SK-N-SH treated with all-trans-retinoic acid at 6 μM for 48 hours (cell line): Measurements from ENCODE around the gene NUMB.

Source experiments
- ATAC-seq: fragments of 200-7000 bp; cut with Tn5 transposase; 3 replicates; pipeline ENCODE4 v1.9.1; 2020; ENCODE audit warnings: mild to moderate bottlenecking, moderate library complexity
- ARNTL ChIP-seq: fragments of 450-650 bp; formaldehyde crosslinking; IDR thresholded peaks from 2 replicates; pipeline ENCODE4 v1.5.0; 2020; ENCODE audit warnings: low read depth, mild to moderate bottlenecking, moderate library complexity, borderline replicate concordance
- BACH2 ChIP-seq: fragments of 250-450 bp; sonication (Bioruptor Pico); IDR thresholded peaks from 2 replicates; pipeline ENCODE4 v1.9.0; 2021; ENCODE audit warnings: mild to moderate bottlenecking, borderline replicate concordance
- CREB5 ChIP-seq: fragments of 250-450 bp; sonication (Bioruptor Pico); IDR thresholded peaks from 2 replicates; pipeline ENCODE4 v1.5.1; 2020; ENCODE audit warnings: low read depth, mild to moderate bottlenecking, moderate library complexity
- CSDC2 ChIP-seq: fragments of 250-450 bp; sonication (Bioruptor Pico); IDR thresholded peaks from 2 replicates; pipeline ENCODE4 v1.5.0; 2020; ENCODE audit warnings: mild to moderate bottlenecking, moderate library complexity
- CSRNP3 ChIP-seq: fragments of 250-450 bp; sonication (Bioruptor Pico); IDR thresholded peaks from 2 replicates; pipeline ENCODE4 v1.5.1; 2021; ENCODE audit warnings: mild to moderate bottlenecking, moderate library complexity
- ESRRG ChIP-seq: fragments of 250-450 bp; sonication (Bioruptor Pico); IDR thresholded peaks from 2 replicates; pipeline ENCODE4 v1.6.1; 2021; ENCODE audit warnings: mild to moderate bottlenecking
- GLIS3 ChIP-seq: fragments of 250-450 bp; sonication (Bioruptor Pico); IDR thresholded peaks from 2 replicates; pipeline ENCODE4 v1.5.0; 2020; ENCODE audit warnings: mild to moderate bottlenecking, moderate library complexity
- ISL1 ChIP-seq: fragments of 250-450 bp; sonication (Bioruptor Pico); IDR thresholded peaks from 2 replicates; pipeline ENCODE4 v2.1.2; 2022; ENCODE audit warnings: mild to moderate bottlenecking, moderate library complexity
- OSR1 ChIP-seq: fragments of 250-450 bp; sonication (Bioruptor Pico); IDR thresholded peaks from 2 replicates; pipeline ENCODE4 v1.8.0; 2022; ENCODE audit warnings: moderate library complexity, mild to moderate bottlenecking, inconsistent platforms
- PATZ1 ChIP-seq: fragments of 250-450 bp; sonication (Bioruptor Pico); IDR thresholded peaks from 2 replicates; pipeline ENCODE4 v1.8.0; 2020; ENCODE audit warnings: mild to moderate bottlenecking, moderate library complexity, borderline replicate concordance
- PPARA ChIP-seq: fragments of 250-450 bp; sonication (Bioruptor Pico); IDR thresholded peaks from 2 replicates; pipeline ENCODE4 v1.5.0; 2020; ENCODE audit warnings: mild to moderate bottlenecking, borderline replicate concordance
- RARB ChIP-seq: fragments of 250-450 bp; sonication (Bioruptor Pico); IDR thresholded peaks from 2 replicates; pipeline ENCODE4 v1.8.0; 2021; ENCODE audit warnings: mild to moderate bottlenecking, moderate library complexity
- SNAI2 ChIP-seq: fragments of 250-450 bp; sonication (Bioruptor Pico); IDR thresholded peaks from 2 replicates; pipeline ENCODE4 v1.5.0; 2020; ENCODE audit warnings: mild to moderate bottlenecking, moderate library complexity
- TCF4 ChIP-seq: fragments of 250-450 bp; sonication (Bioruptor Pico); IDR thresholded peaks from 2 replicates; pipeline ENCODE4 v1.8.0; 2021; ENCODE audit warnings: mild to moderate bottlenecking, moderate library complexity, borderline replicate concordance
- TOX ChIP-seq: fragments of 250-450 bp; sonication (Bioruptor Pico); IDR thresholded peaks from 2 replicates; pipeline ENCODE4 v1.8.0; 2021; ENCODE audit warnings: mild to moderate bottlenecking, moderate library complexity, borderline replicate concordance
- TSHZ2 ChIP-seq: fragments of 250-450 bp; sonication (Bioruptor Pico); IDR thresholded peaks from 2 replicates; pipeline ENCODE4 v1.5.0; 2020; ENCODE audit warnings: mild to moderate bottlenecking, moderate library complexity
- ZC3H10 ChIP-seq: fragments of 250-450 bp; sonication (Bioruptor Pico); IDR thresholded peaks from 2 replicates; pipeline ENCODE4 v1.5.1; 2021; ENCODE audit warnings: mild to moderate bottlenecking, moderate library complexity
- ZFP3 ChIP-seq: fragments of 250-450 bp; sonication (Bioruptor Pico); IDR thresholded peaks from 2 replicates; pipeline ENCODE4 v1.5.0; 2020; ENCODE audit warnings: mild to moderate bottlenecking, moderate library complexity
- ZFP30 ChIP-seq: fragments of 450-650 bp; formaldehyde crosslinking; IDR thresholded peaks from 2 replicates; pipeline ENCODE4 v1.5.0; 2022; ENCODE audit warnings: mild to moderate bottlenecking, moderate library complexity
- ZNF565 ChIP-seq: fragments of 450-650 bp; formaldehyde crosslinking; conservative IDR thresholded peaks from 2 replicates; pipeline ENCODE4 v1.5.0; 2020; ENCODE audit warnings: low read depth, mild to moderate bottlenecking, moderate library complexity
- ZNF70 ChIP-seq: fragments of 450-650 bp; formaldehyde crosslinking; IDR thresholded peaks from 2 replicates; pipeline ENCODE4 v1.5.0; 2020; ENCODE audit warnings: mild to moderate bottlenecking, moderate library complexity
- ZNF8 ChIP-seq: fragments of 450-650 bp; formaldehyde crosslinking; IDR thresholded peaks from 2 replicates; pipeline ENCODE4 v1.5.0; 2020; ENCODE audit warnings: mild to moderate bottlenecking, moderate library complexity

The NUMB gene

GRCh38 chr14:73474952-73475351, 16.6 kb upstream of the NUMB start:
- ATAC-seq, result no peak
- no peak for TF ChIP-seq ZNF565 (CRISPR knock-in tag)
- TF ChIP-seq ISL1 (CRISPR knock-in tag), result no peak
- TF ChIP-seq ZC3H10, result no peak
- no peak for TF ChIP-seq ZFP3 (CRISPR knock-in tag)
- TF ChIP-seq RARB (CRISPR knock-in tag), result no peak
- no peak for TF ChIP-seq SNAI2 (CRISPR knock-in tag)
- TF ChIP-seq TSHZ2 (CRISPR knock-in tag), result no peak
- no peak for TF ChIP-seq ARNTL (CRISPR knock-in tag)
- no peak for TF ChIP-seq PATZ1 (CRISPR knock-in tag)
- no peak for TF ChIP-seq CSDC2
- no peak for TF ChIP-seq ESRRG (CRISPR knock-in tag)
- TF ChIP-seq ZNF8 (CRISPR knock-in tag), result no peak

- TF ChIP-seq PATZ1 (CRISPR knock-in tag) (no peak), ZNF8 (CRISPR knock-in tag) (0 out of 2 replicates have a peak, but pooled peaks have one; percentile 59), SNAI2 (CRISPR knock-in tag) (no peak)
- ATAC-seq, result peak; percentile 91
These were observed 14.1 kb upstream of the NUMB start for GRCh38 chr14:73472185-73473114.

GRCh38 chr14:73471582-73472184, 13.3 kb upstream of the NUMB start:
- peak; percentile 48 for ATAC-seq
- TF ChIP-seq TCF4, result no peak
- TF ChIP-seq TOX, result no peak
- no peak for TF ChIP-seq CSRNP3
- no peak for TF ChIP-seq ZNF8 (CRISPR knock-in tag)
- no peak for TF ChIP-seq ZNF70 (CRISPR knock-in tag)
- no peak for TF ChIP-seq ZNF565 (CRISPR knock-in tag)
- no peak for TF ChIP-seq CSDC2
- TF ChIP-seq ESRRG (CRISPR knock-in tag), result no peak
- no peak for TF ChIP-seq OSR1
- TF ChIP-seq GLIS3 (CRISPR knock-in tag), result no peak
- no peak for TF ChIP-seq CREB5 (CRISPR knock-in tag)
- TF ChIP-seq ZFP30, result no peak
- no peak for TF ChIP-seq PPARA (CRISPR knock-in tag)
- no peak for TF ChIP-seq PATZ1 (CRISPR knock-in tag)
- no peak for TF ChIP-seq BACH2 (CRISPR knock-in tag)
